Fibroblast of skin of right quadriceps (primary cell): Measurements from ENCODE around the gene SAMHD1.
A peak's percentile ranks its signal among the peaks of the same experiment; 100 is the strongest.
"Not testable (repeated sequence)": the region's sequence is repeated elsewhere in the genome, so short reads cannot be mapped to it uniquely, and the experiment has no call there.

Experiments used
- DNase-seq: peaks from one replicate; pipeline ENCODE4 v3.0.0-alpha.2; 2013

Gene SAMHD1

DNA sequence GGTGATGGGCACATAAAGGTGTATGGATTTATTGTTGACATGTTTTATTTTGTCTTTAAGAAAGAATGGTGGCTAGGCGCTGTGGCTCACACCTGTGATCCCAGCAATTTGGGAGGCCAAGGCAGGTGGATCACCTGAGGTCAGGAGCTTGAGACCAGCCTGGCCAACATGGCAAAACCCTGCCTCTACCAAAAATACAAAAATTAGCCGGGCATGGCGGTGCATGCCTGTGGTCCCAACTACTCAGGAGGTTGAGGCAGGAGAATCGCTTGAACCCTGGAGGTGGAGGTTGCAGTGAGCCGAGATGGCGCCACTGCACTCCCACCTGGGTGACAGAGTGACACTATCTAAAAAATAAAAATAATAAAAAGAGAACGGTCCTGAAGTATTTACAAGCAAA, 45.4 kb downstream of the SAMHD1 start:
- DNase-seq = not testable (repeated sequence)

GRCh38 chr20:36905566-36905965, 45.9 kb downstream of the SAMHD1 start:
- not testable (repeated sequence) for DNase-seq

DNA sequence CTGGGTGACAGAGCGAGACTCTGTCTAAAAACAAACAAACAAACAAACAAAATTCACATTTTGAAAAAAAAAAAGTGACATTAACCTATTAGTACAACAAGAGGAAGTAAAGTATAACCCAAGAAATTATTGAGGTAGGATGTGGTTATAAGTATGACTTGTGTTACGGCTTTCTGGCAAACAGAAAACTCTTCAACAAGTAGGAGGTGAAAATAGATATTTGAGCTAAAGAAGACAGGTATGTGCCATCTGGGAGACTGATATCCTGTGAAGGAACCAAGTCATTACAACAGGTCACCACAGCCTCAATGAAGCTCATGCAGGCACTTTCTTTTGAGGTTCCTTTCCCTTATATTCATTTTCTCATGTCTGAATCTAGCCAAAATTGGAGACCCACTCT, 46.8 kb downstream of the SAMHD1 start:
- no peak for DNase-seq

DNA sequence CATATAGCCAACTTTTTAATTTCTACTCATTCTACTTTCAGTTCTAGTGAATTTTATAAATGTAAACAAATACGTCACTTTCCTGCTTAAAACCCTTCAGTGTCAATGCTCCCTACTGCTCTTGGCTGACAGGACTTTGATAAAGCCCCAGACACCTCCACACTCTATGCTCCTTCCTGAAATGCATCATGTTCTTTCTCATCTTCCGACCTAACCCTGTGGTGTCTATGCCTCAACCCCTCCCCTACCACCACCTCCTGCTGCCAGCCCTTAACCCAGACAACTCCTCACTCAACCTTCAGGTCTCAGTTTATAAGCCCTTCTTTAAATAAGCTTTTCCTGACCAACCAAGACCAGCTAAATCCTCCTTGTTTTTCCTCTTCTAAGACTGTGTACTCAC, 56.5 kb downstream of the SAMHD1 start:
- no peak for DNase-seq

DNA sequence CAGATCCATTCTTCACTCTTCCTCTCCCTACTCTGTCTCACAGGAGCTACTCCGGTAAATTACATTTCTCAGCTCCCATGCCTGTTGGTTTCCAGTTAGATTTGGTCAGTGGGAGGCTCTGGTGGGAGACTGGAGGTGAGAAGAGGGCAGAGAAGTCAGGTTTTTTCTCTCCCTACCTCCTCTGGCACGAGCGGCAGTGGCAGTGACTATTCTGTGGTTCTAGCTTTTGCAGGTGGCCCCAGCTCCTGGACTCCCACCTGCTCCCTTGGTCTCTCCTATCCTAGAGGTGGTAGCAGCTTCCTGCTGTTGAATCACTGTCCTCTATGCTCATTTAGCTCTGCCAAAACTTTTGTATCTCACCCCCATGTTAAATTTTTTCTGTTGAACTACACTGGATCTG, 57.7 kb downstream of the SAMHD1 start:
- no peak for DNase-seq

GRCh38 chr20:36891211-36891610, 60.3 kb downstream of the SAMHD1 start:
- DNase-seq = no peak

DNA sequence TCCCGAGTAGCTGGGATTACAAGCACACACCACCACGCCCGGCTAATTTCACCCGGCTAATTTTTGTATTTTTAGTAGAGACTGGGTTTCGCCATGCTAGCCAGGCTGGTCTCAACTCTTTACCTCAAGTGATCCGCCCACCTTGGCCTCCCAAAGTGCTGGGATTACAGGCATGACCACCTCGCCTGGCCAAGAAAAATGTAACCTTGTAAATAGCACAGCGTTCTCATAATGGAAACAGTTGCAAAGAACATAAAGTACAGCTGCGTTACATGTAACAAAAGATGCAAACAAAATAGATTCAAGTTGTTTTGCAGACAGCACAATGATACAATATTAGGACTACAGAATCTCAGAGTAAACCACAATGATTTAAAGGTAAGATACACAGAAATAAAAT, 60.9 kb downstream of the SAMHD1 start:
- no peak for DNase-seq

DNA sequence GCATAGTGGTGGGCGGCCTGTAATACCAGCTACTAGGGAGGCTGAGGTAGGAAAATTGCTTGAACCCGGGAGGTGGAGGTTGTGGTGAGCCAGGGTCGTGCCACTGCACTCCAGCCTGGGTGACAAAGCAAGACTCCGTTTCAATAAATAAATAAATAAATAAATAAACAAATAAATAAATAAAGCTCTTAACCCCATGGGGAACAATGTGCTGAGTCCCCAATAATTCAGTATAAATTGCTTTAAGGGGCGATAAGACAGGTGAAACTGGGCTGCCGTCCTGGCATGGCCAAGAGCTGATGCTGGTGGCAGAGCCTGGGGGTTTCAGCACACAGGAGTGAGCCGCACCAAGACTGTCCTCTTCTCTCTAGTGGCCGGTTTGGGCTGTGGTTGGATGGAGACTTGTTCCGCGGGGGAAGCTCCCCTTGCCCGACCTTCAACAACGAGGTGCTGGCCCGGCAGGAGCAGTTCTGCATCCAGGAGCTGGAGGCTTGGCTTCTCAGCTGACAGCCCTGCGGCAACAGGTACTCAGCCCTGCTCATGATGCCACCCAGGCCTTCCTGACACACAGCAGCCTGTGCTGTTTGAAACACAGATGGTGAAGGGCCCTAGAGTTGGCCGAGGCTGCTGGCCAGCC, 62.5 kb downstream of the SAMHD1 start:
- no peak for DNase-seq

DNA sequence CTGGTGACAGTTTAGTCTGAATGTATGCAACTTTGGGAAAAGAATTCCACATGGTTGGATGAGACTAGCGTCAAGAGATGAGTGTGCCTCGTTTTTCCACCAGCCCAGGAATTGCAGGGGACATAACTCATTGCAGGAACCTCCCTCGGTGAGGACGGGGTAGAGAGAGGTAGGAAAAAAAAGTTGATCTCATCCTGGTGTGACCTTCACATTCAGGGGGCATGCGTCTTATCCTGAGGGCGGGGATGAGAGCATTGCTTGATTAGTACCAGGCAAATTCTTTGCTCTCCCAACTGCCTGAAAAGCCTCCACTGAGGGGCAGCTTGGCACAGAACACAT, 63.8 kb downstream of the SAMHD1 start:
- peak; percentile 39 for DNase-seq

GRCh38 chr20:36886859-36887751, 64.4 kb downstream of the SAMHD1 start:
- DNase-seq = peak; percentile 74

- no peak for DNase-seq
Measured at GRCh38 chr20:36885356-36885755, 66.2 kb downstream of the SAMHD1 start.

GRCh38 chr20:36883977-36884535, 67.5 kb downstream of the SAMHD1 start:
- DNase-seq = no peak

DNA sequence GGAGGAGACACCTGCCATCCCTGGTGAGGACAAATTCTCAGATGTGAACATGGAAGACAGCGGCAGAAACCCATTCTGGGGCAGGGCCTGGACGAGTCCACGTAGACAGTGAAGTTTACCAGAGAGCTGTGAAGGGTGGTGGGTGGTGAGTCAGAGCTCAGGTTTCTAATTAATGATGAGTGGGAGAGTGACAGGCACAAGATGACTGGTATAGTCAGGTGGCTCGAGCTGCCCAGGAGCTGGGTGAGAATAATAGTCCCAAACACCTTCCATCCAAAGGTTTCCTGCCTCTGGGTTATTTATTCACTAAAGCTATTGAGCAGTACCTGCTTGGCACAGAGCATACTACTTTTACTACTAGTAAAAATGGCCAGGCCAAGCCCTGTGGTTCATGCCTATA, 69.6 kb downstream of the SAMHD1 start:
- no peak for DNase-seq

GRCh38 chr20:36881331-36881730, 70.2 kb downstream of the SAMHD1 start:
- no peak for DNase-seq

DNA sequence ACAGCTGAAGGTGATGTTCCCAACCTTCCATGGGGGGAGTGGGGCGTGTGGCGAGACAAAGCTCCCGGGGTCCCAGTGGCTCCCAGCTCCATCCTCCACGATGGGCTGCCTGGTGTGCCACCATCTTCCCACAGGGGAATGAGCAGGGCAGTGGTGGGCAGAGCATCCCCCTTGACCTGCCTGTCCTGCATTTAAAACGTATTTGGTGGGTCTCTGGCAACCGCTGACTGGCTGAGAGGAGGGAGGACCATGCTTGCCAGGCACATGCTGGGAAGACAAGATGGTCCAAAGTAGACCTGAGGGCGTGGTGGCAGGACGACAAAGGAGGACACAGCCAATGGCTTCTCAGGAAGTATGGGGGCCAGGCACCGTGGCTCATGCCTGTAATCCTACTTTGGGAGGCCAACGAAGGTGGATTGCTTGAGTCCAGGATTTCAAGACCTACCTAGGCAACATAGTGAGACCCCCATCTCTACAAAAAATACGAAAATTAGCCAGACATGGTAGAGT, 70.7 kb downstream of the SAMHD1 start:
- DNase-seq = no peak

- DNase-seq = no peak
Measured at GRCh38 chr20:36878941-36879340, 72.6 kb downstream of the SAMHD1 start.

GRCh38 chr20:36876473-36876833, 75.1 kb downstream of the SAMHD1 start:
- no peak for DNase-seq

GRCh38 chr20:36875702-36876472, 75.6 kb downstream of the SAMHD1 start, which contains the start of gene TLDC2:
Gene TLDC2 (plus strand): TSS chr20:36876138. CDS start chr20:36876175, 37 bp downstream.
- no peak for DNase-seq

DNA sequence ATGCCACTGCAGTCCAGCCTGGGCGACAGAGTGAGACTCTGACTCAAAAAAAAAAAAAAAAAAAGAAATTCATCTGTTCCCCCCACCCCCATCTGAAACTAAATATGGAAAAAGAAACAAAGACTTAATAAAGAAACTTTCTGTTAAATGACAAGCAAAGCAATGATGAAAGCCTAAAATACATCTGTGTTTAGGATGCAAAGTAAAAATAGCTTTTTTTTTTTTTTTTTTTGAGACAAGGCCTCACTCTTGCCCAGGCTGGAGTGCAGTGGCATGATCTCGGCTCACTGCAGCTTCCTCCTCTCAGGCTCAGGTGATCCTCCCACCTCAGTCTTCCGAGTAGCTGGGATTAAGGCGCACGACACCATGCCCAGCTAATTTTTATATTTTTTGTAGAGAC, 76.4 kb downstream of the SAMHD1 start:
- not testable (repeated sequence) for DNase-seq

GRCh38 chr20:36873498-36874189, 77.9 kb downstream of the SAMHD1 start:
- no peak for DNase-seq

GRCh38 chr20:36872852-36873251, 78.7 kb downstream of the SAMHD1 start:
- no peak for DNase-seq
